ENCODE results near the gene FBRSL1.

The FBRSL1 gene

GRCh38 chr12:132527186-132527882 is 37.4 kb downstream of the FBRSL1 start:
- no peaks in the 10 kb centered on the region for H3K79me2 ChIP-seq (ENCODE audit: low read length)
- H3K9me3 ChIP-seq (replicated peaks; ENCODE audit: insufficient read depth, low read length) = no peaks in the 10 kb centered on the region
- no peaks in the 10 kb centered on the region for H3K27me3 ChIP-seq (replicated peaks; ENCODE audit: insufficient read depth, low read length)
- H3K9ac ChIP-seq (ENCODE audit: low read length) = no peak overlapping the region
- TF ChIP-seq, protein P1, sequence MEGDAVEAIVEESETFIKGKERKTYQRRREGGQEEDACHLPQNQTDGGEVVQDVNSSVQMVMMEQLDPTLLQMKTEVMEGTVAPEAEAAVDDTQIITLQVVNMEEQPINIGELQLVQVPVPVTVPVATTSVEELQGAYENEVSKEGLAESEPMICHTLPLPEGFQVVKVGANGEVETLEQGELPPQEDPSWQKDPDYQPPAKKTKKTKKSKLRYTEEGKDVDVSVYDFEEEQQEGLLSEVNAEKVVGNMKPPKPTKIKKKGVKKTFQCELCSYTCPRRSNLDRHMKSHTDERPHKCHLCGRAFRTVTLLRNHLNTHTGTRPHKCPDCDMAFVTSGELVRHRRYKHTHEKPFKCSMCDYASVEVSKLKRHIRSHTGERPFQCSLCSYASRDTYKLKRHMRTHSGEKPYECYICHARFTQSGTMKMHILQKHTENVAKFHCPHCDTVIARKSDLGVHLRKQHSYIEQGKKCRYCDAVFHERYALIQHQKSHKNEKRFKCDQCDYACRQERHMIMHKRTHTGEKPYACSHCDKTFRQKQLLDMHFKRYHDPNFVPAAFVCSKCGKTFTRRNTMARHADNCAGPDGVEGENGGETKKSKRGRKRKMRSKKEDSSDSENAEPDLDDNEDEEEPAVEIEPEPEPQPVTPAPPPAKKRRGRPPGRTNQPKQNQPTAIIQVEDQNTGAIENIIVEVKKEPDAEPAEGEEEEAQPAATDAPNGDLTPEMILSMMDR (IDR thresholded peaks at IDR 0.05; ENCODE audit: low read length) = no peak
- TF ChIP-seq EZH2 (optimal IDR thresholded peaks at IDR 0.05; ENCODE audit: low read depth, low read length) = no peak
- no peak for TF ChIP-seq EZH2phosphoT487 (IDR thresholded peaks at IDR 0.05; ENCODE audit: low read length)
- H3K4me2 ChIP-seq (ENCODE audit: low read depth, low read length) = no peak overlapping the region
- no peaks in the 10 kb centered on the region for H4K20me1 ChIP-seq (ENCODE audit: insufficient read depth, low read length)
- H3K4me1 ChIP-seq (ENCODE audit: low read length) = no peaks in the 10 kb centered on the region
- H3K4me3 ChIP-seq (ENCODE audit: low read length) = no peak overlapping the region
- DNase-seq = no peak
- H3F3A ChIP-seq (ENCODE audit: insufficient read depth, low read length) = no peaks in the 10 kb centered on the region
- H3K36me3 ChIP-seq (replicated peaks; ENCODE audit: insufficient read depth, low read length) = no peaks in the 10 kb centered on the region
- no peak overlapping the region for H2AFZ ChIP-seq (ENCODE audit: low read length)
- H3K27ac ChIP-seq (ENCODE audit: low read length) = no peak overlapping the region
- H3K9me2 ChIP-seq (replicated peaks; ENCODE audit: insufficient read depth, low read length) = no peaks in the 10 kb centered on the region

DNA sequence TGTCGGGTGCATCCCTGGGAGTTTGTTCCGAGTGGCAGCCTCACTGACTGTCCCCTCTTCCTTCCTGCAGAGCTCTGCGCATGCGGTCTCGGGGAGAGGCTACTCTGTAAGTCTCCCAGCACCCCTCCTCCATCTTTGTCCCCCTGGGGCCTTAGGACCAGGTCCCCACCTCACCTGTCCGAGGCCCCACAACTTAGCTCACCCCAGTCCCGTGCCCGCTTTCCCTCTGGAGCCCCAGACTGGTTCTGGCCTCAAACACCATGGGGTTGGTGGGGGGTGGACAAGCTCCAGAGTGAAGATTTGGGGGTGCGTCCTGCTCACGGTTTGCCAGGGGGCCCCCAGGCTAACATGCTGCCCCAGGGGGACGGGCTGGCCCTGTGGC is 37.9 kb downstream of the FBRSL1 start:
- Histone ChIP-seq H3K36me3 (replicated peaks; ENCODE audit: insufficient read depth, low read length) (no peaks in the 10 kb centered on the region), H3K9ac (ENCODE audit: low read length) (no peak overlapping the region), H3K9me2 (replicated peaks; ENCODE audit: insufficient read depth, low read length) (no peaks in the 10 kb centered on the region), H2AFZ (ENCODE audit: low read length) (no peak overlapping the region), H3K4me3 (ENCODE audit: low read length) (no peak overlapping the region), H3K4me1 (ENCODE audit: low read length) (no peaks in the 10 kb centered on the region), H3K79me2 (ENCODE audit: low read length) (no peaks in the 10 kb centered on the region), H3K27ac (ENCODE audit: low read length) (no peak overlapping the region), H3K4me2 (ENCODE audit: low read depth, low read length) (no peak overlapping the region), H3K27me3 (replicated peaks; ENCODE audit: insufficient read depth, low read length) (no peaks in the 10 kb centered on the region), H3K9me3 (replicated peaks; ENCODE audit: insufficient read depth, low read length) (no peaks in the 10 kb centered on the region), H4K20me1 (ENCODE audit: insufficient read depth, low read length) (no peaks in the 10 kb centered on the region), H3F3A (ENCODE audit: insufficient read depth, low read length) (no peaks in the 10 kb centered on the region)
- TF ChIP-seq, protein P1 (IDR thresholded peaks at IDR 0.05; ENCODE audit: low read length) = no peak
- TF ChIP-seq EZH2phosphoT487 (IDR thresholded peaks at IDR 0.05; ENCODE audit: low read length) (no peak), EZH2 (optimal IDR thresholded peaks at IDR 0.05; ENCODE audit: low read depth, low read length) (no peak)
- no peak for DNase-seq

DNA sequence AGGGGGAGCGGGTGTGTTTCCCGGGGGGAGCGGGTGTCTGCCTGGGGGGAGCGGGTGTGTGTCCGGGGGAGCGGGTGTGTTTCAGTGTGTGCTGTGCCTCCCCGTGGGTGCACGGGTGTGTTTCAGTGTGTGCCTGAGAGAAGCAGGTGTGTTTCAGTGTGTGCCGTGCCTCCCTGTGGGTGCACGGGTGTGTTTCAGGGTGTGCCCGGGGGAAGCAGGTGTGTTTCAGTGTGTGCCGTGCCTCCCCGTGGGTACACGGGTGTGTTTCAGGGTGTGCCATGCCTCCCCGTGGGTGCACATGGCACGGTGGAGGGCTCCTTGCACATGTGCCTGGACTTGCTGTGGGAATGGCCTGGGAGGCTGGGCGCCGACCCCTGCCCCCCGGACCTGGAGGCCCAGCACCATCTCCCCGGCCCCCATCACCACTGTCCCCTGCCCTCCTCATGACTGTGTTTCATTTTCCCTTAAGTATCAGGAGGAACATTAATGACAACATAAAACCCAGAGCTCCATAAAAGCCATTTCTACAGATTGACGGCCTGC is 38.7 kb downstream of the FBRSL1 start:
- H3F3A ChIP-seq (ENCODE audit: insufficient read depth, low read length) = no peaks in the 10 kb centered on the region
- H3K4me1 ChIP-seq (ENCODE audit: low read length) = no peaks in the 10 kb centered on the region
- no peaks in the 10 kb centered on the region for H3K9me2 ChIP-seq (replicated peaks; ENCODE audit: insufficient read depth, low read length)
- TF ChIP-seq EZH2 (optimal IDR thresholded peaks at IDR 0.05; ENCODE audit: low read depth, low read length) (no peak), EZH2phosphoT487 (IDR thresholded peaks at IDR 0.05; ENCODE audit: low read length) (no peak)
- TF ChIP-seq, protein P1 (IDR thresholded peaks at IDR 0.05; ENCODE audit: low read length) = no peak
- H3K36me3 ChIP-seq (replicated peaks; ENCODE audit: insufficient read depth, low read length) = no peaks in the 10 kb centered on the region
- no peak overlapping the region for H3K9ac ChIP-seq (ENCODE audit: low read length)
- H3K27me3 ChIP-seq (replicated peaks; ENCODE audit: insufficient read depth, low read length) = no peaks in the 10 kb centered on the region
- H3K27ac ChIP-seq (ENCODE audit: low read length) = no peak overlapping the region
- no peaks in the 10 kb centered on the region for H3K9me3 ChIP-seq (replicated peaks; ENCODE audit: insufficient read depth, low read length)
- H2AFZ ChIP-seq (ENCODE audit: low read length) = no peak overlapping the region
- H3K4me2 ChIP-seq (ENCODE audit: low read depth, low read length) = no peak overlapping the region
- no peaks in the 10 kb centered on the region for H4K20me1 ChIP-seq (ENCODE audit: insufficient read depth, low read length)
- DNase-seq = no peak
- H3K4me3 ChIP-seq (ENCODE audit: low read length) = no peak overlapping the region
- no peaks in the 10 kb centered on the region for H3K79me2 ChIP-seq (ENCODE audit: low read length)
